Measurements from ENCODE around the gene TOGARAM2.
A peak's percentile ranks its signal among the peaks of the same experiment; 100 is the strongest.

Gene TOGARAM2

DNA sequence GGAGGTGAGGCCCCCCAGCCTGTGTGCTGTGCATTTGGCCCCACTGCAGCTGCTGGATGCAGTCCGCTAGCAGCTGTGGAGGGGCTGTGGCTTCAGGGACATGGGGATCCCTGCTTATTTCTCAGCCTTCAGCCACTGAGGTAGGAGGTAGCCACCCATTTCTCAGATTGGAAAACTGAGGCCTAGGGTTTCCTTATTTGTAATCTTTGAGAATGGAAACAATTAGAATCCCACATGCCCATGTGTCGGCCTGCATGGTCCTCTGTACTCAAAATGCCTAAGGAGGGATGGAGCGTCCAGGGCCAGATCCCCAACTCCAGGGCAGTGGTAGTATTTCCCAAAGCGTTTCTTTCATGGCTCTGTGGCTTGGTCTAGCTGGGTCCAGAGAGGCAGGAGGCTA, 42.1 kb downstream of the TOGARAM2 start:
- DNase-seq (ENCODE audit: low spot score), result no peak

DNA sequence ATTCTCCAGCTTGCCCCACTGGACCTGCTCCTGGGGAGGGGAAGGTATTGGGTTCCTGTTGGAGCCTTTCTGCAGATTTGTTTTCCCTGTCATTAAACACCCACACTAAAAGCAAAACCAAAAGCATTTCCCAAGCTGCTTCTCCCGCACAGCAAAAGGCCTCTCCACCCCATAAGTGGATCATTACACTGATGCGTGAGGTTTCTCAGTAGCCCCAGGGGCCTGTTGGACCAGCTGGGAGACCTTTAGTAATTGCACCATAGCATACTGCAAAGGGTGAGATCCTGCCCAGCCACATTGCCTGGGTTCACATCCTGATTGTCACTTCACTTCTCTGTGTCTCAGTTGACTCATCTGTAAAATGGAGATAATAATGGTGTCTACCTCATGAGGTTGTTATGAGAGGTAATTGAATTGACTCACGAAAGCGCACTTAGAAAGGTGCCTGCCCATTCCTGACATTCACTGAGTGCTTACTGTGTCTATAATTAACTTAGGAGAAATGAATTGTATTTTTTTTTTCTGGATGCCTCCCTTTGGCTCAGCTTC, 43.9 kb downstream of the TOGARAM2 start:
- DNase-seq (ENCODE audit: low spot score), result no peak

DNA sequence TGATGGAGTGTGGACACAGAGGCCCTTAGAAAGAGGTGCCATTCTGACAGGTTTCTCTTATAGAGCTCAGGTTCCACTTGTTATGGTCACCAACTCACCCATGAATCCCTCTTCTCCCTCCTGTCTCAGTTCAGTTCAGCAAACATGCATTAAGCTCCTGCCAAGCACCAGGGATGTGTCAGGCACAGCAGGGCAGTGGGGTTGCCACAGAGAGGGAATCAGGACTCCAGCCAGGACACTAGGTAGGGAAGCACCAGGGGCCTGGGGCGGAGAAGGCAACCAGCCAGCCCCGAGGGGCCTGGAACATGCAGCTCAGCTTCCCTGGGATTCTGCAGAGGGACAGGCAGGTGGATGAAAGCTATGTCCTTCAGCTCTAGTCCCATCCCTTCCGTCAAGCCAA, 44.6 kb downstream of the TOGARAM2 start:
- no peak for DNase-seq (ENCODE audit: low spot score)

DNA sequence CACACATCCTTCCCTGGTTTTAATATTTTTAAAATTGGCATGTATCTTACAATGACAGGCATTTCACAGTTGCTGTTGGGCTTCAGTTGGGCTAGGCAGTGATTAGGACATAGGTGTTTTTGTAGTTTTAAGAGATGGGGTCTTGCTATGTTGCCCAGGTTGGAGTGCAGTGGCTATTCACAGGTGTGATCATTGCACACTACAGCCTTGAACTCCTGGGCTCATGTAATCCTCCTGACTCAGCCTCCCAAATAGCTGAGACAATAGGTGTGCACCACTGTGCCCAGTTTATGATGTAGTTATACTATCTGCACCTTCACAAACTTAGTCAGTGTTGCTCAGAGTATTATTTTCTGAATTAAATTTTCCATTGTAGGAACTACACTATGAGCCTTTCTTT, 49.9 kb downstream of the TOGARAM2 start:
- DNase-seq (ENCODE audit: low spot score), result no peak

DNA sequence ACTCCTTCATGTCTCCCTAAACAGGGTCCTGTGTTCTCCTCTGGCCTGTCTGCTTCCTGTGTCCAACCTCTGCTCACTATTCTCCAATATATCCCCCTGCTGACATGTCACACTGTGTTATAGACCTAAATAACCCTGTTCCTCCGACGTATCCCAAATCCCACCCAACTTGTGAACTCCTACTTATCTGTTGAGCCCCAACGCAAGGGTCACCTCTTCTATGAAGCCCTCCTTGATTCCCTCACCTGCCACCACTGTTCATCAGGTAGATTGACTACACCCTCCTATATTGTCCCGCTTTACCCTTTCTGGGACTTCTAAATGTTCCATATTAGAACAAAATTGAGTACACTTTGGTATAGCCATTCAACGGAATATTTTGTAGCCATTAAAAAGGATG, 51.1 kb downstream of the TOGARAM2 start:
- DNase-seq (ENCODE audit: low spot score), result no peak

DNA sequence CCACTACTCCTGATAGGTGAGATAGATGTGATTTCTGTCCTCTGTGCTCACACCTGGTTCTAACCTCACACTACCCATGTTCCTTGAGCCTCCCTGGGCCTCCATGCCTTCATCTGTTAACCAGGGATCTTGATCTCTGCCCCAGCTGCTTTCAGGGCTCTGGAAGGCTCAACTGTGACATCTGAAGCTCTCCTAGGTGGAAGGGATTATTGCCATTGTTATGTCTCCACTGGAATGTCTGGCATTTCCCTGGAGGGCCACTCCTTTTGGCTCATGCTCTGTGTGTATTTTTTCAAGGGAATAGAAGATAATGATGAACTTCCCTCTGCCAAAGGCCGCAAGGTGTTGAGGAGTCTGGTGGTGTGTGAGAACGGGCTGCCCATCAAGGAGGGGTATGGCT, 52.1 kb downstream of the TOGARAM2 start:
- DNase-seq (ENCODE audit: low spot score), result peak; percentile 88

DNA sequence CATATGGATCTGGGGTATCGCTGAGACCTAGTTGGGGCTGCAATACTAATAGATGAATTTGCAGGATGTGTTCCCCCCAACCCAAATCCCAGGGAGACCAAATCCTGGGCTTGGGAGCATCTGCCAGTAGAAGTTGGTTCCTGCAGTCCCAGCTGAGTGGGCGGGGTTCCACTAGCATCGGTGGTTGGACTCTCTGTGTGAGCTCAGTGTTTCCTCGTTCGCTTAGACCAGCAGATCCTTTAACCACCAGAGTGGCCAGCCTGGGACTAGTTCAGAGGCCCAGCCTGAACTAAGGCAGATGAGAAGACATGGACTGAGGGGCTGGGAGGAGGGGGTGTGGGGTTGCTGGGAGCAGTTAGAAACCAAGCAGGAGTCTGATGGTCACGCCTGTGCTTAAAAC, 52.6 kb downstream of the TOGARAM2 start:
- peak; percentile 67 for DNase-seq (ENCODE audit: low spot score)

DNA sequence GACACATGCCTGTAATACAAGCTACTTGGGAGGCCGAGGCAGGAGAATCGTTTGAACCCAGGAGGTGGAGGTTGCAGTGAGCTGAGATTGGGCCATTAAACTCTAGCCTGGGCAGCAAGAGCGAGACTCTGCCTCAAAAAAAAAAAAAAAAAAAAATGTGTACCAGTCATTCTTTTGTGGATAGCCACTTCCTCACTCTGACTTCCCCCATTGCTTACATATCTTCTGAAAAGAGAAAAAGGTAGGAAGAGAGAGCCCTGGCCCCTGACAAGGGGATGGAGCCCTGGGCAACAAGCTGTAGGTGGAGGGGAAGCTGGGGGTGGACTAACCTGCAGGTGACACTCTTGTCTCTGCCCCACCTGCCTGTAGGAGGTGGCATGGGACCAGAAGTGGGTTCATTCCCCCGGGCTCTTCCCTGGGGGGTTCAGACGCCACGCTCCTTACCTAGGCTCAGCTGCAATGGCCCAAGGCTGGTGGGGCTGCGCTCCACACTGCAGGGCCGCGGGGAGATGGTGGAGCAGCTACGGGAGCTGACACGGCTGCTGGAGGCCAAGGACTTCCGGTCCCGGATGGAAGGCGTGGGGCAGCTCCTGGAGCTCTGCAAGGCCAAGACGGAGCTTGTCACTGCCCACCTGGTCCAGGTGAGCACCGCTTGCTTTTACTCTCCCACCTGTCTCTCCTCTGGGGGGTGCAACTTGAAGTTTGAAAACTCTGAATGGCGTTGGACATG, 54.1 kb downstream of the TOGARAM2 start:
- no peak for DNase-seq (ENCODE audit: low spot score)

DNA sequence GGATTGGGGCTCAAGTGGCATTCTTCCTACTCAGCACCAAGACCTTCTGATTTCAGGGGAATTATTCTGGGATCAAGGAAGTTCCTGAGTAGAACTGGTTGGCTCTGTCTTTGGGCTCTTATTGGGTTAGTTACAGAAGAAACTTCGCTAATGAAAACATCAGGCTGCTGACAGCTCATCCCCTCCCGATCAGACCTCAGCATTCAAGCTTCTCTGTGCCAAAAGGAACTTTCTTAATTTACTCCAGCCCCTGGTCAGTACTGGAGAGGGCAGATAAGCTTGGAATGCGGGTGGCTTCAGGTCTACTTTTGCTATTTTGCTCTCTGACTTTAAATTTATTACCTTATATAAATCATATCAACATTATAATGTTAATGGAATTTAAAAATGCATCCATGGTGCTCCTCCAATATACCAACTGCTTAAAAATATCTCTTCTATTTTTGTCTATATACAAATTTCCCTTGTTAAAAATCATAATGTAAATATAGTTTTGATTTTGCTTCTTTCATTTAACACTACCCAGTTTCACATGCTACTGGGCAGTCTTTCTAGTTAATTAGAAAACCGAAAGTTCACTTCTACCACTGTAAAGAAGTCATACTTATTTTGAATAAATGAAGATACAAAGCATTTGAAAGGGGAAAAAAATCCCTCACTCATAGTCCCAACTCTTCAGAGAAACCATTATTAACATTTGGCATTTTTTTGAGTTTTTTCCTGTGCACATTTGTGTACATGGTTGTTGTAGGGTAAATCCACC, 58.8 kb downstream of the TOGARAM2 start:
- DNase-seq (ENCODE audit: low spot score), result no peak

DNA sequence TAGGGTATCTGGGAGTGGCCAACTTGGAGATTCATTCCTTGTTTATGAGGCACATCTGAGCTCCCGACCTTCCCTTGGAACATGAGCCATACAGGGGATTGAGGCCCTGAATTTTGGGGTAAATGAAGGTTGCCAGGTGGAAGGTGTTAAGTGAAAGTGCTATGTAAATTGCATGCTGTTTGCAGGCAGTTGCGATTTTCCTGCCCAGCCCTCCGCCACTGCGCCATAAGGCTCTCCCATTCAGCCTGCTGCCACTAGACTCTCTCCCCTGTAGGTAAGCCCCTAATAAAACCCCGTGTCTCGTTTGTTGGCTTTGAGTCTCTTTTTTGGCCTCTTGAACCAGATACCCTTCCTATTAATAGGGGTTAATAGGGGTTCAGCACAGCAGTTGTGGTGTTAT, 59.5 kb downstream of the TOGARAM2 start:
- no peak for DNase-seq (ENCODE audit: low spot score)

DNA sequence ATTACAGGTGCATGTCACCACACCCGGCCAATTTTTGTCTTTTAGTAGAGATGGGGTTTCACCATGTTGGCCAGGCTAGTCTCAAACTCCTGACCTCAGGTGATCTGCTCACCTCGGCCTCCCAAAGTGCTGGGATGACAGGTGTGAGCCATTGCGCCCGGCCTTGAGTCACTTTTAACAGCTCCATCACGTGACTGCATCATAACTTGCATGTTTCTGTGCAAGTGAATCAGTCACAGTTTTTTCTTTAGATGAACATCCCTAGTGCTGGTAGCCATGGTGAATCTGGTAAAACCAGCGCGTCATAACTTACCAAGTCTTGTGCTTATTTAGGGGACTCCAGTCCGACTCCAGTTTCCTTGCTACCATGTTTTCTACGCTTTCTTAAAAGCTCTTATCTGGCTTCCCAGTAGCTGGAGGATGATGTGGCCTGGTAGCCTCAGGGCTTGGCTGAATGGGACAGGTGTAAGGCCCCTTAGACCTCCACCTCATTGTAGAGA, 60.1 kb downstream of the TOGARAM2 start:
- DNase-seq (ENCODE audit: low spot score), result no peak

DNA sequence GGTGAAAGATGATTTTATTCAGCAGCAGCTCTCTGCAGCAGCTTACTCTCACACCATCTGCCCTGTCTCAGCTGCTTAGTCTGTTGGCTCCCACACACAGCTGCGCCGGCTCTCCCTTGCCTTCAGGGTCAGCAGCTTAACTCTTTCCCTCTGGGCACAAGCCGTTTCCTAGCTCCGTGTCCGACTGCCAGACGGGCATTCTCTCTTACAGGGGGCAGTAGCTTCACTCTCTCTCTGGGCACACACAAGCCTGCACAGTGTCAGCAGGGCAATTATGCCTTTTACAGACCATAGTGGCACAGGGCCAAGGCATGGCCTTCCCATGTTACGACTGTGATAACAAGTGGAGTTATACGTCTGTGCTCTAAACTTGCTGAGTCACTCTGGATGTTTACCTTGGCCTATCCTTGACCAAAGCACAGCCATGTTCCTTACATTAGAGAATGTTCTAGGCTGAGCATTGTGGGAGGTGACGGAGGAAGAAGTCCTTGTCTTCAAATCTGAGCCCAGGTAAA, 61.5 kb downstream of the TOGARAM2 start:
- DNase-seq (ENCODE audit: low spot score), result no peak

DNA sequence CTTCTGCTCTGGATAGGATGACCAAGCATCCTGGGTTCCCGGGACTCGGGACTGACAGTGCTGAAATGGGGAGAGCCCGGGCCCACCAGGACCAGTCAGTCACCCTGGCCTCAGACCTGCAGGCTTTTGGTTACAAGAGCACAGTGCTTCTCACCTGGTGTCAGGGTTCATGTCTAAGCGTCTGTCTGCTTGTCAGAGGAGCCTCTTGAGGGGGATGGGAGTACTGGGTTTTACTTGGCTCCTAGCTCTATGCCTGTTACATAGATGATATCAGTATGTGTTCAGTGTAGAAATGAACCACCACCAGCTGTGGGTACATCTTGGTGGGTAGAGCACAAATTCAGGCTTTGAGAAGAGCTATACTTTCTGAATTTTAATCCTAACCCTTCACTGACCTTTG, 63.4 kb downstream of the TOGARAM2 start:
- DNase-seq (ENCODE audit: low spot score), result no peak

DNA sequence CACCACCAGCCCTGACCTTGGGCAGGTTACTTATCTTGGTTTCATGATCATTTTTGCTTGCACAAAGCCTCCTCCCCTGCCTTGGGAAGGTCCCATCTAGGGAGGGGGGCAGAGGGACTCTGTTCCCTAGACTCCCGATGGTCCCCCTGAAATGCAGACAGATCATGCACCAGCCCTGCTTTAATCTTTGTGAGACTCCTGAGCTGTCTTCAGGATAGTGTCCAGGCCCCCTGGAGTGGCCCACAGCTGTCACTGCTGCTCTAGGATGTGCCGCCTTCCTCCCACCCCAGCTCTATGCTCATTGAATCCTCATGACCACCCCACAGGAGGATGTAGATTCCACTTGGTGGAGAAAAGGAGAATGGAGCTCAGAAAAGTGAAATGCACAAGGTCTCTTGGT, 65.2 kb downstream of the TOGARAM2 start:
- DNase-seq (ENCODE audit: low spot score), result no peak

DNA sequence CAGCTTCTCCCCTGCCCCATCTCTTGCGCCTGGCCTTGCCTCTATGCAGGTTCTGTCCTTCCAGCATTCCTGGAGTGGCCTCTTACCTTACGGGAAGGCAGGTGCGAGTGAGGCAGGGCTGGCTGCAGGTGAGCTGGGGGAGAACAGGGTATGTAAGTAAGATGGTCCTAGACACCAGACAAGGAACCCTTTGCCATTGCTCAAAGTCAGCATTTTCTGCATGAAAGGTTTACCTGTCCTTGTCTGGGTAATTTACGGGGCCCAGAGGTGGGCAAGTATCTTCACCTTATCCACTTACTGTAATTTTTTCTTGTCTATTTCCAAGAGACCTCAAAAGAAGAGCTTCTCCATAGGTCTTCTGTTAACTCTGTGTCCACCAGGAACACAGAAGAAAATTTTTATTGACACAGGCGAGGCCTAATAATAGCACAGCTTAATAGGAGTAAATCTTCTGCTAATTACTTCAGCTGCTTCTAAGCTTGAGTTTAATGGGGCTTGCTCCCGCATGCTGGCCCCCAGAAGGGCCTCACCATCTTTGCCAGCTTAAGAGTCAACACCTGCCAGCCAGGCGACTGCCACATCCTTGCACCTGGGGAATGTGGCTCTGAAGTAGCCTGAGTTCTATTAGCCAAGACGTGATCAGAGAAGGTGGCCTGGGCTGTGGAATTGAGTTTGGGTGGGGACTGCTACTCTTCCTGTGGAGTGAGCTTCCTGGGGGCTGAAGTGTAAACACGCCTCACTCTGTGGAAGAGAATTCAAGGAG, 66.2 kb downstream of the TOGARAM2 start:
- DNase-seq (ENCODE audit: low spot score), result no peak

DNA sequence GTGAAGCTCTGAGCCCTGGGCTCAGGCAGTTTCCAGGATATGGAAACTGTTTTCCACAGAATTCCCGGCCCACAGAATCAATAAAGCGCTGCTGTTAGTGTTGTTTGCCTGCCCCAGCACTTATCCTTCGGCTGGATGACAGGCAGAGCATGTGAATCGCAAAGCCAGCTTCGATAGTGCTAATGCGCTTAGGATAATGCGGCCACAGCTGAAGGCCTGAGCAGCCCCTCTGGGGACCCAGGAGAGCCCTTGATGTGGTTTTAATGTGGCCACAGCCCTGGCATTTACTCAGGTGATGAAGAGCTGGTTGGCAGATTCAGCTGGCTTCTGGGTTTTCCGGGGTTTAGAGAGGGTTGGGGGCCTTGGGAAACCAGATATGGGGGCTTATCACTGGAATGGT, 69.5 kb downstream of the TOGARAM2 start:
- DNase-seq (ENCODE audit: low spot score), result peak; percentile 83

DNA sequence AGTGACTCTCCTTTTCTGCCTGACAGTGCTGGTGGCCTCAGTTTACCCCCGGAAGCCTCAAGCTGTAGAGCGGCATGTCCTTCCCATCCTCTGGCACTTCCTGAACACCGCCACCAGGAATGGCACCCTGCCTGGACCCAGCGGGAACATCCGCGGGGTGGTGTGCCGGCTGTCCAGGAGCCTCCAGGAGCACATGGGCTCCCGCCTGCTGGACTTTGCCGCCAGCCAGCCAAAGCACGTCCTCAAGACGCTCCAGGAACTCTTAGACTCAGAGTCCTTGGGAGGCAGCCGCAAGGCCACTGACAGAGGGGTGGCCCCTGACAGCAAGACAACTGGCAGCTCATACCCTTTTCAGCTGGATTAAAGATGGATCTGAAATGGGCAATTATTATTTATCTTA, 70.6 kb downstream of the TOGARAM2 start:
- DNase-seq (ENCODE audit: low spot score), result no peak

DNA sequence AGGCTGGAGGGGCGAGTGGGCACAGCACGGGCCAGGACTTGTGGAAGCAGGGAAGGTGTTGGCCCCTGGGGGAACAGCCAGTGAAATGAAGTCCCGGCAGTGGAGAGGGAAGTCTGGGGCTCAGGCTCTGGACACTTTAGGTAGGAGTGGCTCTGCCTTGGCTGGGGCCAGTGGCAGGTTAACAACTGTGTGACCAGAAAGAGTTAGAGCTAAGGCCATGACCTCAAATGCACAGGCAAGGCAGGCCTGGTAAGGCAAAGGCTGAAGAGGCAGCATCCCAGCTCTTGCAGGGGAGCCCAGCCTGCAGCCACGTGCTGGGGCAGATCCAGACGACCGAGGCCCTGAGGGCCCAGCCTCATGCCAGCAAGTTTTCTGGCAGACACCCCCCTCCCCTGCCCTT, 71.7 kb downstream of the TOGARAM2 start:
- no peak for DNase-seq (ENCODE audit: low spot score)

DNA sequence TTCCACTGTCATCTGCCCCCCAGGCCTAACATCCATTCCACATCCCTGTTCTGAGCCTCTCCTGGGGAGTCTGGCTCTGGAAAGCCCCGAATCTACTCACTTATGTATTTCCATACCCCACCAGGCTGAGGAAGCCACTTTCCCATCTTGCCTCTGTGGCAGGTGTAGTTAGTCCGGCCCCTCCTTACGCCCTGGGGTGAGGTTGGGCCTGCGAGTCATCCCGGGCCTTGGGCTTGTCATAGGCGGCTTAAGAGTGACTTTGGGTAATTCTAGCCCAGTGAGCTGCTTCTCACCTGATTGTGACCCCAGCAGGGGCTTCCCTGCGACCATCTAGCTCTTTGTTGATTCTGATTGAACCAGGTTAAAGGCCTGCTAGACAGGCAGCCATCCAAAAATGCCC, 72.1 kb downstream of the TOGARAM2 start:
- DNase-seq (ENCODE audit: low spot score), result peak; percentile 36

DNA sequence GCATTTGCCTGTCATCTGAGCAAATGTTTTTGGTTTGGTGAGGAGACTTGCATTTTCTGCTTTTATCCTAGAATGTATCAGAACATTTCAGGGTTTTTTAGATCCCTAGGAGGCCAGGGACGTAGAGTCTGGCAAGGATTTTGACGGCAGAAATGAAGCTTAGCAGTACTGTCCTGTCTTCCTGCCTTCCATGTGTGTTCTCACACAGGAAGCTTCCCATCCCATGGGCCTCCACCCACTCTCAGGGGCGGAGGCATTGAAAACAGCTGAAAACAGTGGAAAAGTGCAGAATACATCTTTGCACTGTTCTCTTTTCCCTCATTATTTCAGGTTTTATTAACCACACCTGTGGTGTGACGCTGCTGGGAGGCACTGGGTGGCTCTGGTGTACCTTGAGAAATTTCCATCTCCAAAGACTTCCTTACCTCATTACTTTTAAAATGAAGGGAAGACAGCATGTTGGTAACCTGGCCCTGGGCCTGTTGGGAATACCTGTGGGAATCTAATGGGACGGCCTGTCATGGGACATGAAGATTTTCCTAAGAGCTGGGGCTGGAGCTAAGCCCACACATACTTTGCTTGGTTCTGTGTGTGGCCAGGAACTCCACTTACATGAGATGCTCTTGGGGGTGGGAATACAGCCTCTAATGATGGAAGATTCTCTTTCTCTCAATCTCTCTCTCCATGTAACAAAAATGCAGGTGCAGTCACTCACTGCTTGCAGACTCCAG, 72.7 kb downstream of the TOGARAM2 start:
- DNase-seq (ENCODE audit: low spot score), result peak; percentile 85

DNA sequence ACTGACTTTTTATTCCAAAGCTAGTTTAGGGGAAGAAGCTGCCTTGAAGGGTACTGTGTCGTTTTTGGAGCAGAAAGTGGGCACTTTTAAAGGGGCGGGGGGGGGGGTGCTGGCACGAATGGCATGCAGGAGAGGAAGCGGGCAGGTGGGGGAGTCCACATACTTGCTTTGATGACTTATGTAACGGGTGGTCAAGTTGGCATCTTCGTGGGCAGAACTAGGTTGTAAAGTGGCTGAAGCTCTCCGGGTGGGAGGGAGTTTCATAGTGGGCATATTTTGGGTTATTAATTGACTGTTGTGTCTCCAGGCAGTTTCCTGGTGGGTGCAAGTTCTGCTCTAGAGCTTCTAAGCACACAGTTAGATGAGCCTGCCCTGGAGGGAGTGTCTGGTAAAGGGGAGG, 73.3 kb downstream of the TOGARAM2 start:
- peak; percentile 86 for DNase-seq (ENCODE audit: low spot score)

DNA sequence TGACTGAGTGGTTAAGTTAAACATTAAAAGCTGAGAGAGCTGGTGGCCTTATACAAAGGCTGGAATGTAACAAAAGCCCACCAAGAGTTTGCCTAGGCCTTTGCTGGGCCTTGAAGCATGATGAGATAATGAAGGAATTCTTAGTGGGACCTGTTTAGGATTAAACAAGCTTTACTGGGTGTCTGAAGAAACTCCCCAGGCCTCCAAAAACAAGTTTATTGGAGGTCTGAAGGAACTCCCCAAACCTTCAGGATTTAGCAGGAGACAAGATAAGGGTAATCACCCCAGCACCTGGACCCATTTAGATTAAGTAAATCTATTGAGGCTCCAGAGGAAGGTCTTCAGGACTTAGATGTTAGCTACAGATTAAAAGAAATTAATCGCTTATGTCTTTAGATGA, 74.5 kb downstream of the TOGARAM2 start:
- DNase-seq (ENCODE audit: low spot score), result no peak

Measured in SW480 (cell line).